ENCODE results near the gene SLC16A9. TPM values are rescaled to one million over a fixed set of nuclear protein-coding genes. Genes with fewer than 3 reads are reported as not detected.
"Not testable (repeated sequence)": the region's sequence is repeated elsewhere in the genome, so short reads cannot be mapped to it uniquely, and the experiment has no call there.

Gene SLC16A9
- total RNA-seq, 1 donor from 2014 or later, result 2.9 TPM

DNA sequence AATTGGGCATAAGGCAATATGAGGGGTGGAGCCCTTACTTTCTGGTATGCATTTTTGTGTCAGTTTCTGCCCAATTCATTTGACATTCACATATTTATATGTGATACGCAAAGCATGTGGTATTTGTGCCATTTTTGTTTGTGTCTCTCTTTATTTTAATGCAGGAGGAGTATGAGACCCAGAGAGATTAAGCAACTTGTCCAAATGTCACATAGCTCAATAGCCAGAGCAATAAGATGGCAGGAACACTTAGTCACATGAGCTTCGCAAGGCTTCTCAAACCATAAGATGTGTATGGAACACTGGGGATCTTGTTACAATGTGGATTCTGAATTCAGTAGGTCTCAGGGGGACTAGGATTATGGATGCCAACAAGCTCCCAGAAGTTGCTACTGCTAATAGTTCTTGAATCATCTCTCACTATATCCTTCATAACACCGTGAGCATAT, 24.4 kb upstream of the SLC16A9 start:
- TF ChIP-seq CTCF (conservative IDR thresholded peaks at IDR 0.05; ENCODE audit: low read depth, low read length), result no peak
- H3K4me3 ChIP-seq (ENCODE audit: low read depth, low read length), result no peak overlapping the region
- no peak for DNase-seq (ENCODE audit: low read depth)

- not testable (repeated sequence) for H3K4me3 ChIP-seq (ENCODE audit: low read depth, low read length); DNase-seq (ENCODE audit: low read depth)
Measured at GRCh38 chr10:59733321-59734013, 23.8 kb upstream of the SLC16A9 start.

DNA sequence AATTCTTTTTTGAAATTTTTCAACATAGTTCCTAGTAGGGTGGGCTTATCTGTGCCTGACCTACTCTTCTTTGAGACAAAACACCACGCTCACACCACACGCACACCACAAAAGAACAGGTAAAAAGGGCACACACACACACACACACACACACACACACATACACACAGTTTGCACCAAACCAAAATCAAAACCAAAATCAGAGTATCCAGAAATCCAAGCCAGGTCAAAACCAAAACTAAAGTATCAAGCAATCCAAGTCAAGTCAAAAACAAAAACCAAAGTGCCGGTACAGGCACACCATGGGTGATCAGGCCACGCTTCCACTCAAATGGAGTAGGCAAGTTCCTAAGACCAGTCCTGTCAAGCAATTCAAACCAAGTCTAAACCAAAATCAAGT, 23.2 kb upstream of the SLC16A9 start:
- not testable (repeated sequence) for H3K4me3 ChIP-seq (ENCODE audit: low read depth, low read length); DNase-seq (ENCODE audit: low read depth)

- not testable (repeated sequence) for DNase-seq (ENCODE audit: low read depth)
Measured at GRCh38 chr10:59729167-59729566, 19.5 kb upstream of the SLC16A9 start.

GRCh38 chr10:59724098-59724938, 14.7 kb upstream of the SLC16A9 start:
- no peak for TF ChIP-seq CTCF (conservative IDR thresholded peaks at IDR 0.05; ENCODE audit: low read depth, low read length)
- no peak overlapping the region for H3K4me3 ChIP-seq (ENCODE audit: low read depth, low read length)
- no peak for DNase-seq (ENCODE audit: low read depth)

More at GRCh38 chr10:59729167-59729566, 19.5 kb upstream of the SLC16A9 start:
- not testable (repeated sequence) for H3K4me3 ChIP-seq (ENCODE audit: low read depth, low read length)

- H3K4me3 ChIP-seq (ENCODE audit: low read depth, low read length), result no peak overlapping the region
- no peak for DNase-seq (ENCODE audit: low read depth)
- TF ChIP-seq CTCF (conservative IDR thresholded peaks at IDR 0.05; ENCODE audit: low read depth, low read length), result no peak
Measured at GRCh38 chr10:59720377-59720776, 10.7 kb upstream of the SLC16A9 start.

- no peak for DNase-seq (ENCODE audit: low read depth)
- TF ChIP-seq CTCF (conservative IDR thresholded peaks at IDR 0.05; ENCODE audit: low read depth, low read length), result peak; percentile 28
Measured at GRCh38 chr10:59719374-59719773, 9.7 kb upstream of the SLC16A9 start.

GRCh38 chr10:59718257-59718656, 8.6 kb upstream of the SLC16A9 start:
- no peak for DNase-seq (ENCODE audit: low read depth)
- TF ChIP-seq CTCF (conservative IDR thresholded peaks at IDR 0.05; ENCODE audit: low read depth, low read length), result no peak
- H3K4me3 ChIP-seq (ENCODE audit: low read depth, low read length), result no peak overlapping the region

More at GRCh38 chr10:59719374-59719773, 9.7 kb upstream of the SLC16A9 start:
- H3K4me3 ChIP-seq (ENCODE audit: low read depth, low read length), result no peak overlapping the region
